SK-N-SH (cell line): ENCODE measurements around the gene SLC5A11.

ENCODE experiments used
- ELF1 ChIP-seq: IDR thresholded peaks from 2 replicates; pipeline ENCODE4 v1.4.0; 2012
- EZH2phosphoT487 ChIP-seq: fragments of 200-600 bp; sonication (generic); IDR thresholded peaks from 2 replicates; pipeline ENCODE4 v1.6.1; 2017; ENCODE audit warnings: low read depth, mixed run types, mild to moderate bottlenecking, antibody characterized with exemption, moderate library complexity, borderline replicate concordance
- FOXJ3 ChIP-seq: sonication (generic); formaldehyde crosslinking; IDR thresholded peaks from 2 replicates; pipeline ENCODE4 v1.5.1; 2020; ENCODE audit warnings: mild to moderate bottlenecking, missing genetic modification reagents
- POLR2AphosphoS5 ChIP-seq: IDR thresholded peaks from 2 replicates; pipeline ENCODE4 v1.6.1; 2012; ENCODE audit warnings: low read depth, low read length
- RAD21 ChIP-seq: IDR thresholded peaks from 2 replicates; pipeline ENCODE4 v1.6.1; 2012; ENCODE audit warnings: mild to moderate bottlenecking, low read length
- RCOR1 ChIP-seq: fragments of 150-350 bp; IDR thresholded peaks from 2 replicates; pipeline ENCODE4 v1.6.1; 2017; ENCODE audit warnings: antibody characterized with exemption, low read length
- RFX5 ChIP-seq: IDR thresholded peaks from 2 replicates; pipeline ENCODE4 v1.6.1; 2012; ENCODE audit warnings: mild to moderate bottlenecking, improper control_type of control experiment, low read length
- RXRA ChIP-seq: IDR thresholded peaks from 2 replicates; pipeline ENCODE4 v1.4.0; 2012; ENCODE audit warnings: low read depth, mild to moderate bottlenecking, borderline replicate concordance
- SMC3 ChIP-seq: IDR thresholded peaks from 2 replicates; pipeline ENCODE4 v1.6.1; 2012; ENCODE audit warnings: low read depth, low read length, improper control_type of control experiment
- YY1 ChIP-seq: IDR thresholded peaks from 2 replicates; pipeline ENCODE4 v1.4.0; 2012; ENCODE audit warnings: low read depth, mild to moderate bottlenecking
- TF ChIP-seq, protein P1 (sequence below): fragments of 200-600 bp; sonication (generic); IDR thresholded peaks from 2 replicates; pipeline ENCODE4 v1.6.1; 2017; ENCODE audit warnings: antibody characterized with exemption, mild to moderate bottlenecking, moderate library complexity
- TF ChIP-seq, protein P2 (sequence below): IDR thresholded peaks from 2 replicates; pipeline ENCODE4 v1.4.0; 2012; ENCODE audit warnings: low read depth
- TF ChIP-seq, protein P3 (sequence below): IDR thresholded peaks from 2 replicates; pipeline ENCODE4 v1.6.1; 2012; ENCODE audit warnings: mild to moderate bottlenecking, low read depth, low read length, moderate library complexity
- TF ChIP-seq, protein P4 (sequence below): IDR thresholded peaks from 2 replicates; pipeline ENCODE4 v1.4.0; 2012; ENCODE audit warnings: low read depth, borderline replicate concordance

DNA sequence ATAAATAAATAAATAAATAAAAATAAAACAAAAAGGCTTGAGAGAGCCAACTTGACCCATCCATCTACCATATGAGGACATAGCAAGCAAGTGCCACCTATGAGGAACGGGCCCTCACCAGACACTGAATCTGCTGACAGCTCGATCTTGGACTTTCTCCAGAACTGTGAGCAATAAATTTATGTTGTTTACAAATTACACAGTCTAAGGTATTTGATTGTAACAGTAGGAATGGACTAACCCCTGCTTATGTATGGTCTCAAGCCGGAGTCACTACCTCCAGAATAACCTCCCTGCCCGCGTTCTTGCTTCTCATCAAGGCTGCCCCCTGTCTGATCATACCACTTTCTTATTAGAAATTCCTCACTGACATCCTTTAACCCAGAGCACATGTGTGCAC, 9.9 kb downstream of the SLC5A11 start:
- TF ChIP-seq, protein P1, sequence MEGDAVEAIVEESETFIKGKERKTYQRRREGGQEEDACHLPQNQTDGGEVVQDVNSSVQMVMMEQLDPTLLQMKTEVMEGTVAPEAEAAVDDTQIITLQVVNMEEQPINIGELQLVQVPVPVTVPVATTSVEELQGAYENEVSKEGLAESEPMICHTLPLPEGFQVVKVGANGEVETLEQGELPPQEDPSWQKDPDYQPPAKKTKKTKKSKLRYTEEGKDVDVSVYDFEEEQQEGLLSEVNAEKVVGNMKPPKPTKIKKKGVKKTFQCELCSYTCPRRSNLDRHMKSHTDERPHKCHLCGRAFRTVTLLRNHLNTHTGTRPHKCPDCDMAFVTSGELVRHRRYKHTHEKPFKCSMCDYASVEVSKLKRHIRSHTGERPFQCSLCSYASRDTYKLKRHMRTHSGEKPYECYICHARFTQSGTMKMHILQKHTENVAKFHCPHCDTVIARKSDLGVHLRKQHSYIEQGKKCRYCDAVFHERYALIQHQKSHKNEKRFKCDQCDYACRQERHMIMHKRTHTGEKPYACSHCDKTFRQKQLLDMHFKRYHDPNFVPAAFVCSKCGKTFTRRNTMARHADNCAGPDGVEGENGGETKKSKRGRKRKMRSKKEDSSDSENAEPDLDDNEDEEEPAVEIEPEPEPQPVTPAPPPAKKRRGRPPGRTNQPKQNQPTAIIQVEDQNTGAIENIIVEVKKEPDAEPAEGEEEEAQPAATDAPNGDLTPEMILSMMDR, result no peak
- TF ChIP-seq, protein P2, sequence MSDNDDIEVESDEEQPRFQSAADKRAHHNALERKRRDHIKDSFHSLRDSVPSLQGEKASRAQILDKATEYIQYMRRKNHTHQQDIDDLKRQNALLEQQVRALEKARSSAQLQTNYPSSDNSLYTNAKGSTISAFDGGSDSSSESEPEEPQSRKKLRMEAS, result no peak
- no peak for TF ChIP-seq YY1
- no peak for TF ChIP-seq SMC3
- no peak for TF ChIP-seq RXRA
- TF ChIP-seq, protein P3, sequence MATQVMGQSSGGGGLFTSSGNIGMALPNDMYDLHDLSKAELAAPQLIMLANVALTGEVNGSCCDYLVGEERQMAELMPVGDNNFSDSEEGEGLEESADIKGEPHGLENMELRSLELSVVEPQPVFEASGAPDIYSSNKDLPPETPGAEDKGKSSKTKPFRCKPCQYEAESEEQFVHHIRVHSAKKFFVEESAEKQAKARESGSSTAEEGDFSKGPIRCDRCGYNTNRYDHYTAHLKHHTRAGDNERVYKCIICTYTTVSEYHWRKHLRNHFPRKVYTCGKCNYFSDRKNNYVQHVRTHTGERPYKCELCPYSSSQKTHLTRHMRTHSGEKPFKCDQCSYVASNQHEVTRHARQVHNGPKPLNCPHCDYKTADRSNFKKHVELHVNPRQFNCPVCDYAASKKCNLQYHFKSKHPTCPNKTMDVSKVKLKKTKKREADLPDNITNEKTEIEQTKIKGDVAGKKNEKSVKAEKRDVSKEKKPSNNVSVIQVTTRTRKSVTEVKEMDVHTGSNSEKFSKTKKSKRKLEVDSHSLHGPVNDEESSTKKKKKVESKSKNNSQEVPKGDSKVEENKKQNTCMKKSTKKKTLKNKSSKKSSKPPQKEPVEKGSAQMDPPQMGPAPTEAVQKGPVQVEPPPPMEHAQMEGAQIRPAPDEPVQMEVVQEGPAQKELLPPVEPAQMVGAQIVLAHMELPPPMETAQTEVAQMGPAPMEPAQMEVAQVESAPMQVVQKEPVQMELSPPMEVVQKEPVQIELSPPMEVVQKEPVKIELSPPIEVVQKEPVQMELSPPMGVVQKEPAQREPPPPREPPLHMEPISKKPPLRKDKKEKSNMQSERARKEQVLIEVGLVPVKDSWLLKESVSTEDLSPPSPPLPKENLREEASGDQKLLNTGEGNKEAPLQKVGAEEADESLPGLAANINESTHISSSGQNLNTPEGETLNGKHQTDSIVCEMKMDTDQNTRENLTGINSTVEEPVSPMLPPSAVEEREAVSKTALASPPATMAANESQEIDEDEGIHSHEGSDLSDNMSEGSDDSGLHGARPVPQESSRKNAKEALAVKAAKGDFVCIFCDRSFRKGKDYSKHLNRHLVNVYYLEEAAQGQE, result no peak
- no peak for TF ChIP-seq ELF1
- TF ChIP-seq RAD21, result no peak
- no peak for TF ChIP-seq EZH2phosphoT487
- no peak for TF ChIP-seq RFX5
- TF ChIP-seq FOXJ3, result no peak
- TF ChIP-seq RCOR1, result no peak
- TF ChIP-seq, protein P4, sequence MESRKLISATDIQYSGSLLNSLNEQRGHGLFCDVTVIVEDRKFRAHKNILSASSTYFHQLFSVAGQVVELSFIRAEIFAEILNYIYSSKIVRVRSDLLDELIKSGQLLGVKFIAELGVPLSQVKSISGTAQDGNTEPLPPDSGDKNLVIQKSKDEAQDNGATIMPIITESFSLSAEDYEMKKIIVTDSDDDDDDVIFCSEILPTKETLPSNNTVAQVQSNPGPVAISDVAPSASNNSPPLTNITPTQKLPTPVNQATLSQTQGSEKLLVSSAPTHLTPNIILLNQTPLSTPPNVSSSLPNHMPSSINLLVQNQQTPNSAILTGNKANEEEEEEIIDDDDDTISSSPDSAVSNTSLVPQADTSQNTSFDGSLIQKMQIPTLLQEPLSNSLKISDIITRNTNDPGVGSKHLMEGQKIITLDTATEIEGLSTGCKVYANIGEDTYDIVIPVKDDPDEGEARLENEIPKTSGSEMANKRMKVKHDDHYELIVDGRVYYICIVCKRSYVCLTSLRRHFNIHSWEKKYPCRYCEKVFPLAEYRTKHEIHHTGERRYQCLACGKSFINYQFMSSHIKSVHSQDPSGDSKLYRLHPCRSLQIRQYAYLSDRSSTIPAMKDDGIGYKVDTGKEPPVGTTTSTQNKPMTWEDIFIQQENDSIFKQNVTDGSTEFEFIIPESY, result no peak
- TF ChIP-seq POLR2AphosphoS5, result no peak
